Measurements from ENCODE around the gene IGFLR1. TPM values are rescaled to one million over a fixed set of nuclear protein-coding genes. Genes with fewer than 3 reads are reported as not detected.

IGFLR1 gene
- total RNA-seq, 1 donor from 2014 or later: 17.1 TPM

- Histone ChIP-seq H3K36me3 (peaks cover 39% of the 10 kb centered on the region), H3K9me3 (no peaks in the 10 kb centered on the region), H3K4me3 (no peak overlapping the region), H3K4me1 (no peaks in the 10 kb centered on the region), H3K27me3 (ENCODE audit: low read depth) (no peaks in the 10 kb centered on the region), H3K27ac (no peak overlapping the region)
- ATAC-seq (peak; percentile 5 to 9), DNase-seq (no peak)
- no peak for TF ChIP-seq CTCF (IDR thresholded peaks at IDR 0.05)
- intact Hi-C loops (cut with DNase I): no loop called here
Observed at GRCh38 chr19:35768082-35768421, 25.8 kb upstream of the IGFLR1 start.

GRCh38 chr19:35767288-35768081 lies 25.2 kb upstream of the IGFLR1 start:
- Histone ChIP-seq H3K4me3 (no peak overlapping the region), H3K4me1 (no peaks in the 10 kb centered on the region), H3K9me3 (no peaks in the 10 kb centered on the region), H3K27me3 (ENCODE audit: low read depth) (no peaks in the 10 kb centered on the region), H3K36me3 (peaks cover 41% of the 10 kb centered on the region), H3K27ac (no peak overlapping the region)
- intact Hi-C loops (cut with DNase I): no loop called here
- TF ChIP-seq CTCF (IDR thresholded peaks at IDR 0.05): no peak
- DNase-seq (no peak), ATAC-seq (peak; percentile 7 to 27)

GRCh38 chr19:35766571-35767104 lies 24.4 kb upstream of the IGFLR1 start:
- no peak for DNase-seq
- no peak overlapping the region for H3K27ac ChIP-seq
- no peaks in the 10 kb centered on the region for H3K9me3 ChIP-seq
- H3K4me3 ChIP-seq: no peak overlapping the region
- no peaks in the 10 kb centered on the region for H3K27me3 ChIP-seq (ENCODE audit: low read depth)
- intact Hi-C loops (cut with DNase I): no loop called here
- peak; percentile 6 to 17 for ATAC-seq
- TF ChIP-seq CTCF (IDR thresholded peaks at IDR 0.05): no peak
- peaks cover 50% of the 10 kb centered on the region for H3K36me3 ChIP-seq
- no peaks in the 10 kb centered on the region for H3K4me1 ChIP-seq

- ATAC-seq: no peak
- no peak for TF ChIP-seq CTCF (IDR thresholded peaks at IDR 0.05)
- Histone ChIP-seq H3K27me3 (ENCODE audit: low read depth) (no peaks in the 10 kb centered on the region), H3K4me3 (no peak overlapping the region), H3K4me1 (no peaks in the 10 kb centered on the region), H3K36me3 (peaks cover 60% of the 10 kb centered on the region), H3K27ac (no peak overlapping the region), H3K9me3 (no peaks in the 10 kb centered on the region)
- DNase-seq: no peak
- intact Hi-C loops (cut with DNase I): no loop called here
Observed at GRCh38 chr19:35764432-35765315, 22.4 kb upstream of the IGFLR1 start.

GRCh38 chr19:35760711-35761349 lies 18.6 kb upstream of the IGFLR1 start:
- intact Hi-C loops (cut with DNase I): no loop called here
- Histone ChIP-seq H3K4me1 (peaks cover 30% of the 10 kb centered on the region), H3K9me3 (no peaks in the 10 kb centered on the region), H3K36me3 (peaks cover 43% of the 10 kb centered on the region), H3K27me3 (ENCODE audit: low read depth) (no peaks in the 10 kb centered on the region), H3K27ac (no peak overlapping the region), H3K4me3 (no peak overlapping the region)
- DNase-seq (no peak), ATAC-seq (no peak)
- TF ChIP-seq CTCF (IDR thresholded peaks at IDR 0.05): no peak
